ENCODE measurements around the gene RNLS. TPM values are rescaled to one million over a fixed set of nuclear protein-coding genes. Genes with fewer than 3 reads are reported as not detected.

Gene RNLS
- total RNA-seq, 1 experiment from 2014 or later: not detected

GRCh38 chr10:88227342-88228018 lies 355.6 kb downstream of the RNLS start:
- CTCF ChIA-PET: no interaction called here
- Histone ChIP-seq H4K20me1 (ENCODE audit: insufficient read depth) (no peaks in the 10 kb centered on the region), H3K27ac (ENCODE audit: low read depth, low read length) (no peak overlapping the region), H3K9ac (ENCODE audit: low read length) (no peak overlapping the region), H3K4me3 (replicated peaks in 1 of 2; ENCODE audit: low read depth in 1 of 2, low read length in 2 of 2) (no peak overlapping the region), H2AFZ (ENCODE audit: low read depth, low read length, poor library complexity, severe bottlenecking) (no peak overlapping the region), H3K36me3 (ENCODE audit: control insufficient read depth in 1 of 2, insufficient read depth in 2 of 2, low read length in 2 of 2) (no peaks in the 10 kb centered on the region), H3K9me2 (ENCODE audit: insufficient read depth) (no peaks in the 10 kb centered on the region), H3K27me3 (ENCODE audit: insufficient read depth, low read length) (no peaks in the 10 kb centered on the region), H3K4me1 (ENCODE audit: control insufficient read depth in 1 of 2, insufficient read depth in 2 of 2, low read length in 2 of 2) (peaks cover 0 to 6% of the 10 kb centered on the region in 2 experiments; a peak in 1 of 4 replicates), H3K9me3 (ENCODE audit: control insufficient read depth in 1 of 2, insufficient read depth in 1 of 2, low read depth in 1 of 2, low read length in 2 of 2) (no peaks in the 10 kb centered on the region), H3K4me2 (ENCODE audit: low read length) (no peak overlapping the region), H3K79me2 (ENCODE audit: insufficient read depth, low read length) (no peaks in the 10 kb centered on the region)
- no TSS peak for BruUV-seq (replicated peaks)
- ATAC-seq (no peak), DNase-seq (ENCODE audit: low read depth, low spot score) (no peak)
- intact Hi-C loops (cut with micrococcal nuclease): no loop called here
- POLR2A ChIA-PET: interaction anchor here (0.5 kb wide), 1 partner anchor 83 kb away, joined by 3 read pairs; no protein-coding TSS in a partner anchor
- TF ChIP-seq CTCF (IDR thresholded peaks at IDR 0.05 in 2 of 3, conservative IDR thresholded peaks at IDR 0.05 in 1 of 3; ENCODE audit: borderline replicate concordance in 1 of 3, insufficient read depth in 1 of 3, low read depth in 2 of 3, low read length in 2 of 3) (no peak), ZFX (IDR thresholded peaks at IDR 0.05) (no peak), YY1 (IDR thresholded peaks at IDR 0.05; ENCODE audit: extremely low read depth, insufficient replicate concordance, low read depth, low read length) (no peak), EGR1 (IDR thresholded peaks at IDR 0.05; ENCODE audit: low read depth) (no peak)
- RAD21 ChIA-PET (ENCODE audit: low non-redundant PET in 1 of 2, low total read pairs in 2 of 2, uncharacterized antibody in 2 of 2, unreplicated experiment in 2 of 2): no interaction called here

GRCh38 chr10:88226891-88227290 lies 356.2 kb downstream of the RNLS start:
- no peak for DNase-seq (ENCODE audit: low read depth, low spot score)
- peaks cover 0 to 6% of the 10 kb centered on the region in 2 experiments; a peak in 1 of 4 replicates for H3K4me1 ChIP-seq (ENCODE audit: control insufficient read depth in 1 of 2, insufficient read depth in 2 of 2, low read length in 2 of 2)
- TF ChIP-seq CBX3 (IDR thresholded peaks at IDR 0.05; ENCODE audit: low read depth) (no peak), ZNF274 (IDR thresholded peaks at IDR 0.05; ENCODE audit: low read depth, low read length) (no peak), YY1 (IDR thresholded peaks at IDR 0.05; ENCODE audit: extremely low read depth, insufficient replicate concordance, low read depth, low read length) (no peak), TCF7L2 (IDR thresholded peaks at IDR 0.05; ENCODE audit: borderline replicate concordance, extremely low read depth, insufficient read depth, insufficient read length) (no peak), SP1 (IDR thresholded peaks at IDR 0.05; ENCODE audit: low read depth) (no peak), RAD21 (IDR thresholded peaks at IDR 0.05; ENCODE audit: low read depth) (no peak)
- ChIA-PET CTCF (no interaction called here), RAD21 (ENCODE audit: low non-redundant PET in 1 of 2, low total read pairs in 2 of 2, uncharacterized antibody in 2 of 2, unreplicated experiment in 2 of 2) (no interaction called here), POLR2A (interaction anchor here (0.5 kb wide), 1 partner anchor 84 kb away, joined by 3 read pairs; no protein-coding TSS in a partner anchor)
- no peaks in the 10 kb centered on the region for H4K20me1 ChIP-seq (ENCODE audit: insufficient read depth)
- H3K4me3 ChIP-seq (replicated peaks in 1 of 2; ENCODE audit: low read depth in 1 of 2, low read length in 2 of 2): no peak overlapping the region
- H3K9me3 ChIP-seq (ENCODE audit: control insufficient read depth in 1 of 2, insufficient read depth in 1 of 2, low read depth in 1 of 2, low read length in 2 of 2): no peaks in the 10 kb centered on the region
- no peaks in the 10 kb centered on the region for H3K9me2 ChIP-seq (ENCODE audit: insufficient read depth)
- no peak overlapping the region for H3K27ac ChIP-seq (ENCODE audit: low read depth, low read length)
- H3K27me3 ChIP-seq (ENCODE audit: insufficient read depth, low read length): no peaks in the 10 kb centered on the region
- H3K36me3 ChIP-seq (ENCODE audit: control insufficient read depth in 1 of 2, insufficient read depth in 2 of 2, low read length in 2 of 2): no peaks in the 10 kb centered on the region
- no peak overlapping the region for H3K4me2 ChIP-seq (ENCODE audit: low read length)
- intact Hi-C loops (cut with micrococcal nuclease): no loop called here
- no TSS peak for BruUV-seq (replicated peaks)
- H3K79me2 ChIP-seq (ENCODE audit: insufficient read depth, low read length): no peaks in the 10 kb centered on the region
- no peak overlapping the region for H2AFZ ChIP-seq (ENCODE audit: low read depth, low read length, poor library complexity, severe bottlenecking)
- ATAC-seq: no peak
- no peak overlapping the region for H3K9ac ChIP-seq (ENCODE audit: low read length)

All from HCT116 (cell line).